Measurements from ENCODE around the gene FAM162A.

- no peak for TF ChIP-seq EP300 (conservative IDR thresholded peaks at IDR 0.05; ENCODE audit: poor library complexity, severe bottlenecking)
- TF ChIP-seq, protein P1, sequence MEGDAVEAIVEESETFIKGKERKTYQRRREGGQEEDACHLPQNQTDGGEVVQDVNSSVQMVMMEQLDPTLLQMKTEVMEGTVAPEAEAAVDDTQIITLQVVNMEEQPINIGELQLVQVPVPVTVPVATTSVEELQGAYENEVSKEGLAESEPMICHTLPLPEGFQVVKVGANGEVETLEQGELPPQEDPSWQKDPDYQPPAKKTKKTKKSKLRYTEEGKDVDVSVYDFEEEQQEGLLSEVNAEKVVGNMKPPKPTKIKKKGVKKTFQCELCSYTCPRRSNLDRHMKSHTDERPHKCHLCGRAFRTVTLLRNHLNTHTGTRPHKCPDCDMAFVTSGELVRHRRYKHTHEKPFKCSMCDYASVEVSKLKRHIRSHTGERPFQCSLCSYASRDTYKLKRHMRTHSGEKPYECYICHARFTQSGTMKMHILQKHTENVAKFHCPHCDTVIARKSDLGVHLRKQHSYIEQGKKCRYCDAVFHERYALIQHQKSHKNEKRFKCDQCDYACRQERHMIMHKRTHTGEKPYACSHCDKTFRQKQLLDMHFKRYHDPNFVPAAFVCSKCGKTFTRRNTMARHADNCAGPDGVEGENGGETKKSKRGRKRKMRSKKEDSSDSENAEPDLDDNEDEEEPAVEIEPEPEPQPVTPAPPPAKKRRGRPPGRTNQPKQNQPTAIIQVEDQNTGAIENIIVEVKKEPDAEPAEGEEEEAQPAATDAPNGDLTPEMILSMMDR (IDR thresholded peaks at IDR 0.05; ENCODE audit: poor library complexity, severe bottlenecking) = no peak
- no peak for TF ChIP-seq EZH2 (IDR thresholded peaks at IDR 0.05; ENCODE audit: borderline replicate concordance, insufficient read depth, low read length, poor library complexity, severe bottlenecking)
- no peak for TF ChIP-seq TAF1 (IDR thresholded peaks at IDR 0.05; ENCODE audit: low read depth)
Measured at GRCh38 chr3:122389197-122389596, 5.2 kb downstream of the FAM162A start.

Measured in neural cell (in vitro differentiated cells).